Cardiac fibroblast (primary cell): ENCODE results near the gene EDA2R.
A peak's percentile ranks its signal among the peaks of the same experiment; 100 is the strongest.

Experiments
- DNase-seq, 2 donors: peaks; one replicate each; pipeline versions ENCODE4 v3.0.0 to v3.0.0-alpha.2; 2010; ENCODE audit warnings: low read depth in 2 of 2
- H3K4me3 ChIP-seq, 2 donors: replicated peaks in 1 of 2; 1 replicate in 1 of 2; 2 replicates in 1 of 2; pipeline ENCODE4 v1.5.1; 2011; ENCODE audit warnings: low read depth in 2 of 2, low read length in 2 of 2, mild to moderate bottlenecking in 2 of 2, moderate library complexity in 1 of 2
- CTCF ChIP-seq: IDR thresholded peaks from one replicate; pipeline ENCODE4 v1.5.1; 2011; ENCODE audit warnings: low read depth, mild to moderate bottlenecking, low read length, inconsistent platforms

The EDA2R gene

DNA sequence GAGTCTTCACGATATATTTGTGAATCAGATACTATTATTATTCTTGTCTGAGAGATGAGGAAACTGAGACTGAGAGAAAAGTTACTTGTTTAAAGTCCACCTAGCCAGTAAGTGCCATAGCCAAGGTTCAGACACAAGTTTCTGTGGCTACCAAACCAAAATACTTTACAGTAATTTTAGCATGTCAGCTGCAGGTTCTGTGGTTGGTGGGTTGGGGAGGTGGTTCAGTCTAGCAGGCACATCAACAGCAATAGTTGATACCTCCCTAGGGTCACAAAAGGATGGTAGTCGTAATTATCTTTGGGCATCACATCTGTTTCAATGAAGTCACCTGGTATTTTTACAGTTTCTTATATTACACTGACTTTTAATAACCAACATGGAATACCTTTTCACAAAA lies 35.6 kb upstream of the EDA2R start:
- no peak for DNase-seq
- no peak overlapping the region for H3K4me3 ChIP-seq
- TF ChIP-seq CTCF: no peak

DNA sequence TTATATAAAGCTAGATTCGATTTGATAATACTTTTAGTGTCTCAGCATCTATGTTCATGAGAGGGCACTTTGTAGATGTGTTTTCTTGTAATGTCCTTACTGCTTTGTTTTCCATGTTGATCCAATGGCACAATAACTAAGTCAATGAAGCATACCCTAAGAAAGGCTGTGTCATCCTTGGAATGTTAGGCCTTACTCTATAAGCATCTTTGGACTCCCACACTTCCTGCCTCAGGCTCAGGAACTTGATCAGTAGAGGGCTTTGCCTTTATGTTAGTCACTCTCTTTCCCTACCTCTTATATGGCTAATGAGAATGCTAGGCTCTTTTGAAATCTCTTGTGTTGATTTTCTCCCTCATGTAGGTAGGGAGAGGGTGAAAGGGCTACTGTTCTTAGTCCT lies 33.2 kb upstream of the EDA2R start:
- DNase-seq: peak in 1 of 2 donors; percentile 40
- TF ChIP-seq CTCF: no peak

GRCh38 chrX:66654411-66654810 lies 15.5 kb upstream of the EDA2R start:
- no peak for TF ChIP-seq CTCF
- no peak overlapping the region for H3K4me3 ChIP-seq
- no peak for DNase-seq

More for the DNA sequence above, 33.2 kb upstream of the EDA2R start:
- no peak overlapping the region for H3K4me3 ChIP-seq

DNA sequence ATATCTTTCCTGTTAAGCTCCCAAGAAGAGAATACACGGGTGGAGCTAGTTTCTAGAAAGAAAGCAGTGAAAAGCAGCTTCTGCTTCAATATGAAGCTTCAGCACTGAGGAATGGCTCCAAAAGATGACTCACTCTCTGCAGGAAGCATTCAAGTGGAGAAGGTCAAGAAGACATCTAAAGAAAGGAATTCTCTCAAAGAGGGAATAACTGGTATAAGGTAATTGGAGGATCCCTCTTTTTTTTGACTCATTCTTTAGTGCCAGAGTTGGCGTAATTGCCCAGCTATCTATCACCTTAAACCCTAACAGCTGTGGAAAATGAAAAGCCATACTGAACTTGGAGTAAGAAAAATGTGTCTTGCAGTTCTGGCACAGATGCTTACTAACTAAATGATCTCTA lies 3.5 kb downstream of the EDA2R start:
- H3K4me3 ChIP-seq: no peak overlapping the region
- DNase-seq: peak; percentile 68 to 72

GRCh38 chrX:66634272-66634671 lies 4.6 kb downstream of the EDA2R start:
- no peak for TF ChIP-seq CTCF
- H3K4me3 ChIP-seq: no peak overlapping the region
- DNase-seq: peak; percentile 20 to 33

More for the DNA sequence above, 3.5 kb downstream of the EDA2R start:
- no peak for TF ChIP-seq CTCF

- H3K4me3 ChIP-seq: no peak overlapping the region
- no peak for TF ChIP-seq CTCF
- peak; percentile 61 to 83 for DNase-seq
These were observed 5.3 kb downstream of the EDA2R start for GRCh38 chrX:66633541-66633940.

DNA sequence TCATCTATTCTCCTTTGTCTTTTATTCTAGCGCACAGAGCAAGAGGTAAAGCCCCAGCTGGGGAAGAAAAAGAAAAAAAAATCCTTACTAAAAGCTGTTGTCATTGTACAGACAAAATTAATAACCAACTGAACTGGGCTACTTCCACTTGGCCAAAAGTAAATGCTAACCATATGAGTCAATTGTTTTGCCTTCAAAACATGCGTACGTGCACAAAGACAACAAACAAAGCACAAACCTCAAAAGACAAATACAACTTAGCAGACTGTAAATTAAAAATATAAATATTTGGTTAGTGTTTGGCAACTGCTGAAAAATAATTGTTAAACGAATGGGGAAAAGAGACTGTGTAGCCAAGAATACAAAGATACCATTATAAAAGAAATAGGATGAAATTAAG lies 5.9 kb downstream of the EDA2R start:
- peak; percentile 10 to 71 for DNase-seq
- no peak for TF ChIP-seq CTCF
- no peak overlapping the region for H3K4me3 ChIP-seq
